Activated CD8-positive, alpha-beta memory T cell treated with anti-CD3 and anti-CD28 coated beads for 1 hour (primary cell): Measurements from ENCODE around the gene PDIA3.
"Not testable (repeated sequence)": the region's sequence is repeated elsewhere in the genome, so short reads cannot be mapped to it uniquely, and the experiment has no call there.

Experiments
- DNase-seq, 2 donors: peaks; one replicate each; pipeline ENCODE4 v3.0.0-alpha.2; 2020; ENCODE audit warnings: low read depth in 1 of 2; ENCODE audit errors: extremely low read depth in 1 of 2

PDIA3 gene

DNA sequence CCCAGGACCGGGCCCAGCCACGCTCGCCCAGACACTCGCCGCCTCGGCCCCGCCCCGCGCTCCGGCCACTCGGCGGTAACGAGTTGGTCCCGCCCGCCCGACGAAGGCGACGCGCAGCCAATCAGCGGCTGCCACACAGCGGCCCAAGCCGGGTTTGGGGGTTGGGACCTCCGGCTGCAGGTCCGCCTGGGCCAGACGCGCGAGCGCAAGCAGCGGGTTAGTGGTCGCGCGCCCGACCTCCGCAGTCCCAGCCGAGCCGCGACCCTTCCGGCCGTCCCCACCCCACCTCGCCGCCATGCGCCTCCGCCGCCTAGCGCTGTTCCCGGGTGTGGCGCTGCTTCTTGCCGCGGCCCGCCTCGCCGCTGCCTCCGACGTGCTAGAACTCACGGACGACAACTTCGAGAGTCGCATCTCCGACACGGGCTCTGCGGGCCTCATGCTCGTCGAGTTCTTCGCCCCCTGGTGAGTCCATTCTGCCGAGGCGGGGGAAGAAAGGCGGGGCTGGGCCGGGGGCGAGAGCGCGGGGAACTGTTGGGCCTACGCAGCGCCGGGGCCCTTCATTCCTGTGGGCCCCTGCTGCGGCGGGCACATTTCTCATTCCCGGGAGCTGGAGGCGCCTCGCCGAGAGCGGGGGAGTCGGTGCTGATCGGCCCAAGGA is at the start of gene PDIA3:
Gene PDIA3, plus strand, starts transcription at position 194 of the 658 bp plus-strand sequence. Its CDS starts 102 bp downstream, at position 296.
- DNase-seq: peak; percentile 55 to 77

DNA sequence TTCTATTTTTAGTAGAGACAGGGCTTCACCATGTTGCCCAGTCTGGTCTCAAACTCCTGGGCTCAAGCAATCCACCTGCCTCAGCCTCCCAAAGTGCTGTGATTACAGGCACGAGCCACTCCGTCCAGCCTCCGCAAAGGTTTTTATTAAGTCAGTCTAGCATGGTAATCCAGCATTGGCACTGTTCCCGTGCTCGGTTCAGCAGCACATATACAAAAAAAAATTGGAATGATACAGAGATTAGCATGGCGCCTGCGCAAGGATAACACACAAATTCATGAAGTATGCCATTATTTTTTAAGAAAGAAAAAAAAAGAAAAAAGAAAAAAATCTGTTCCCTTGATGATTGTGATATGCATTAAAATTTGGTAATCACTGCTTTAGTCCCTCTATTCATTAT is 44.1 kb upstream of the PDIA3 start:
- DNase-seq: no peak

DNA sequence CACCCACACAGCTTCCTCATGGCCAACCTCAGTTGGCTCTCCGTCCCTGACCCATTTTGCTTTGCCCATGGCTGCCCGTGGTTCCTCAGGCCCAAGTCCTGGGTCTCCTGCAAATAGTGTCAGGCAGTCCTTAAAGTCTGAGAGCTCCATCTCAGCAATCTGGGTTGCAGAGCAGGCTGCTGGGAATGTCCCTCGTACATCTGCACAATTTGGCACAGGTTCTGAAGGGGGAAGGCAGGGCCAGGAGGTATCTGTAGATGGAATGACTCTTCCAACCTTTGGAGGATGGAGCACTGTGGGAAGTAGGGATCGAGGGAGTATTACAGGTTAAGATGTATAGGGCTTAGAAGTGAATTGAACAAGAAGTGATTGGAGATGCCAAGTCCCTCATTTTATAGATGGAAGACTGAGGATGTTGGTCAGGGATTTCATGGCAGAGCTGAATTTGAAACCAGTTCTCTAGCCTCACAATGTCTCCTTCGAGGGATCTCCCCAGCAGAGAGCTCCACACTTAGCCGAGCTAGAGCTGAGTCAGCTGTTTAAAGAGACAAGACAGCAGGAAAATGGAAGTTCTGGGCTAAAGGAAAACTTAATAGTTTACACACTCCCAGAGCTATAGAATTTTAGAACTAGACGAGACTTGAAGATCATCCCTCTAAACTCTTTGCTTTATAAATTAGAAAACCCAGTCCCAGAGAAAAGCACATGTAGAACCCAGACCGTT is 43.4 kb upstream of the PDIA3 start:
- DNase-seq: no peak

DNA sequence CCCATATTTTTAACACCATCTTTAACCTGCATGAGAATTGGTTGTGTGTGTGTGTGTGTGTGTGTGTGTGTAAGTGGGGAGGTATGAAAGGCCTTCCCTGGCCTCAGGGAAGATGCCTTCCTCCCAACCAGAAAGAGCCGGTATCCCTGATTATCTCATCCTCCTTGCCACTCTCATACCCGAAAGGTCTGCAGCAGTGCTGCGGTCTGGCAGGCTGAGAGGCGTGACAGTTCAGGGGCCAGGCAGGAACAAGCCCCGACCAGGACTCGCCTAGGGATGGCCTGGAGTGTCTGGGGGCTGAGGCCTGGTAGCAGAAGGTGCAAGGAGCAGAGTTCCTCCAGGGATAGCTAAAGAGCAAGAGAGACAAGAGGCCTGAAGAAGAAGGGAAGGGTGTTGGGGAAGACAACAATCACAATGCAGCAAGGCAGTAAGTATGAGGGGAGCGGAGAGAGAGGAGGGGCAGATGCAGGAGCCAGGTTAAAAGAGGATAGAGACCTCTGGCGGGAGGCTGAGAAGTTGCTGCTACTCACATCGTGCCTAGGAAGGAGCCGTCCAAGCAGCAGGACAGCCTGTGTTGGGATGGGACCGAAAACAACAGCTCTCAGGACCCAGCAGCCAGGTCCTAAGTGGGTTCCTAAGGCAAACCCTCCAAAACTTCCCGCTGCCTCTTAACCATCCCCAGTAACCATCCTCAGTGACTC is 35.7 kb upstream of the PDIA3 start:
- DNase-seq: not testable (repeated sequence)

DNA sequence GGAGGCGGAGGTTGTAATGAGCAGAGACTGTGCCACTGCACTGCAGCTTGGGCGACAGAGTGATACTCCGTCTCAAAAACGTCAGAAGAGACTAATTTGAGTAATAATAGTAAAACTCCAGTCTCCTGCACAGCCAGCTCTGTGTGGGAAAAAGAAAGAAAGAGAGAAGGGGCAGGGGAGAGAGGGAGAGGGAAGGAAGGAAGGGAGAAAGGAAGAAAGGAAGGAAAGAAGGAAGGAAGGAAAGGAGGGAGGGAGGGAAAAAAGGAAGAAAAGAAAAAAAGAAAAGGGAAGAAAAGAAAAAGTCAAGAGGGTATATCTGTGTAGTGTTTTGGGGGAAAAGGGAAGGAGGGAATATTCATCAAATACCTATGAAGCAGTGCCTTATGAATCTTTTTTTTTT is 23.1 kb upstream of the PDIA3 start:
- DNase-seq: no peak

DNA sequence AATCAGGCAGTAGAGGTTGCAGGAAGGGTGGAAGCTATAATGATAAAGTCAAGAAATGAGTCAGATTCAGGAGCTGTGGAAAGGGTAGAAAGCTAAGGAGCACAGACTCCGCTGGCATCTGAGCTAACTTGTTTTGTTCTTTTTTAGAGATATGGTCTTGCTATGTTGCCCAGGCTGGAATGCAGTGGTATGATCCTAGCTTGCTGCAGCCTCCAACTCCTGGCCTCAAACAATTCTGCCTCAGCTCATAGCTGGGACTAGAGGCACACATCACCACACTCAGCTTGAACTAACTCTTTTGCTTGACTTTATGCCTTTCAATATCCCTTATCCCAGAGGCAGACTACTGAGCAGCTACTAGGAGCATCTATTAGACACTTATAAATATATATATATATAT is 19.9 kb upstream of the PDIA3 start:
- not testable (repeated sequence) for DNase-seq

DNA sequence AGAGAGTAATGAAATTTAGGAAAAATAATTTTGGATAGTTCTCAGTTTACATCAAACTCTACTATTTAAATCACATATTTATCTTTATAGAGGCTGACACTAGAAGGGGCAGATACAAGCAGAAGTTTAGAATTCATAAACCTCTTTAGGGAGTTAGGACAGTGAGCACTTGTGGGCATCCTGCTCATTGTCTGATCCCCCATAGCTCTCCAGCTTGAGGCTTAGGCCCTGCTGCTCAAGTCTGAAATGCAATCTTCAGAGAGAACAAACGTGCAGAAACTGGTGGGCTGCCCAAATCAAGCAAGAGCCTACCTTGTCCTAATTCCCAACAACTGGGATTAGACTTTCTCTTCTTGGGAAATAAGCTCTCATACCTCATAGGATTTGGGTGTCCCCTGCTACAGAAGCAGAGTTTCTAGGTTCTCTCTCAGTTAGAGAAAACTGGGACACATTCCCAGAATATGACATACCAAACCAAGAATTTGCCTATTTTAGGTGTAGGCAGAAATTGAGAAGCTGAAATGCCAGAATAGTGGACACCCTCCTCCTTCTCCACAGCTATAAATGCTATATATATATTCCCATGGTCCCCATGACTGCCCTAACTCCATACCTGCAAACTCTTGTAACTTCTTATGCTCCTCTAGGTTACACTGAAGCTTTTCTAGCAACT is 18.0 kb upstream of the PDIA3 start:
- not testable (repeated sequence) for DNase-seq

DNA sequence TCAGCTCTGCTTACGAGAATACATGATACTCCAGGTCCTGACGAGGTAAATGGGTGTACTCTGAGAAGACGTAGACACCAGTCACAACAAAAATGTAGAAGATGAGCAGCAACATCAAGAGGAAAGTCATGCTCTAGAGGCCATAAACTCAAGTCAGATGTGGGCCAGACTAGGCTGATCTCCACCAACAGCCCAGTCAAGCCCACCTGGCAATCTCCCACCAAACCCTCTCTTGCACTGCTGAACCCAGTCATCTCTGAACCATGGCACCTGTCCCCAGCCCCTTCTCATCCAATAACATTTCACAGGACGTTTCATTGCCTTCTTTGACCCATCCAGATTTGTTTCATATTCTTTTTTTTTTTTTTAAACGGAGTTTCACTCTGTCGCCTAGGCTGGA is 10.8 kb upstream of the PDIA3 start:
- DNase-seq: no peak

DNA sequence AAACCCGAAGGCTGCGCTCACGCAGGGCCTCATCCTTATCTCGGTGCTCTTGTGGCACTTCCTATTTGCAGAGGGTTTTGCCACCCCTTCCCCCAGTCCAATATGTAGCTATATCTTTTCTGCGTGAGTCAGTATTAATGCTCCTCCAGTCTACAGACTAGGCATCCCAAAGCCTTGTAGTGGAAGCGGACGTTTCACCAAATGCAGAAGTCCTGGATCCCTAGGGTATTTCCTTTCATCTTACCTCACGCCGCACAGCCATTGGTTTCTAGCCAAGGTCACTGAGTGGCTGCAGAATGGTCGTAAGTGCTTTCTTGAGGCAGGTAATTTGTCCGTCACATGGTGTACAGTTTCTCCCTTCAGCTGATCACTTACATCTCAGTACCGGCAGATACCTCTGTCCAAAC is 668 bp downstream of the PDIA3 start:
- DNase-seq: not testable (repeated sequence)

DNA sequence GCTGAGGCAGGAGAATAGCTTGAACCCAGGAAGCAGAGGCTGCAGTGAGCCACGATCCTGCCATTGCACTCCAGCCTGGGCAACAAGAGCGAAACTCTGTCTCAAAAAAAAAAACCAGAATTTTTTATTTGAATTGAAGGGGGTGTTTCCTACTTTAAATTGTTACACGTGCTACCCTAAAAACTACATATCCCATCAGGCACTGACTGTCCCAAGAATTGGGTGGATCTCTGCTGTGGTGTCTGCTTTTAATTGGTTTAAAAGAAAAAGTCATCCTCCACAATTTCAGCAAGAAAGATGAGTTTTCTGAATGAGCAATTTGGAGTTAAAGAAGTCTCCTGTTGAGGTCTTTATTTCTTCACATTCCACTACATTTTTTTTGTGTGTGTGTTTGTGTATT is 2.1 kb downstream of the PDIA3 start:
- DNase-seq: no peak

DNA sequence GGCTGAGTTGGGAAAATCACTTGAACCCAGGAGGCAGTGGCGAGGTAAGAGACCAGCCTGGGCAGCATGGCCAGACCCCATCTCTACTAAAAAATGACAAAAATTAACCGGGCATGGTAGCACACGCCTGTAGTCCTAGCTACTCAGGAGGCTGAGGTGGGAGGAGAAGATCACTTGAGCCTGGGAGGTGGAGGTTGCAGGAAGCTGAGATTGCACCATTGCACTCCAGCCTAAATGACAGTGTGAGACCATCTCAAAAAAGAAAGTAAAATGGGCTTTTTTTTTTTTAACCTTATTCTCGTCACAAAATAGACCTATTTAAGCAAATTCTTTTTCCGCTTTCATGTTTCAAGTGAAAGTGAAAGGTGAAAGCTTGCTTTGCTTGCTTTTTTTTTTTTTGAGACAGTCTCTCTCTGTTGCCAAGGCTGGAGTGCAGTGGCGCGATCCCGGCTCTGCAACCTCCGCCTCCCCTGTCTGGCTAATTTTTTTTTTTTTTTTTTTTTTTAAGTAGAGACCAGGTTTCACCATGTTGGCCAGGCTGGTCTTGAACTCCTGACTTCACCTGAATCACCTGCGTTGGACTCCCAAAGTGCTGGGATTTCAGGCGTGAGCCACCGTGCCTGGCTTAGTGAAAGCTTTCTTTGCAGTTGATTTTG is 3.6 kb downstream of the PDIA3 start:
- DNase-seq: no peak

DNA sequence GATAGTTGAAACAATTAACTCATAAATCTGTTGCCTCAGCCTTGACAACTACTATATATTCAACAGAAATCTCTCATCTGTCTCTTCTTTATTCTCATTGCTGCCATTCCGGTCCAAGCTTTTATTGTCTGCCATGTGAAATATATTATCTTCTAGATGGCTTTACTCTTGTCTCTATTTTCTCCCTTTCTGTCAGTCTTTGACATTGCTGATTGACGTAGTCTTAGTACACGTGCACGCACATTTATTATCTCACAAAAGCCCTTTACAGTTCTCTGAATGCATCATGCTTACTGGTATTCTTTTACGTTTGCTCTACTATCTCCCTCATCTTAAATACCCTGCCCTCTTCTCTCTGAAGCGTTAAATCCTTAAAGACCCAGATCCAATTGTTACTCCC is 5.6 kb downstream of the PDIA3 start:
- no peak for DNase-seq

DNA sequence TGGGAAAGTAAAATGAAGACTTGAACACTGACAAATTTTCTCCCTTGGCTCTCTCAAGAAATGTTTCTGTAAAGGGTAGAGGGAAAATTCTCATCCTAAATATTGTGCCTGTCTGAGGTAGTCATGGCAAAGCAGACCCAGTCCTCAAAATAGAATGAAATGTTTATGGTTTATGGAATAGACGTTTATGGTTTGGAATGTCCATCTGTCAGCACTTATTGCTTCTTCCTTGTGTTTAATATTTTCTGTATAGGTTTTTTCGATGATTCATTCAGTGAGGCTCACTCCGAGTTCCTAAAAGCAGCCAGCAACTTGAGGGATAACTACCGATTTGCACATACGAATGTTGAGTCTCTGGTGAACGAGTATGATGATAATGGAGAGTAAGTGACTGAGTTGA is 16.6 kb downstream of the PDIA3 start:
- no peak for DNase-seq

DNA sequence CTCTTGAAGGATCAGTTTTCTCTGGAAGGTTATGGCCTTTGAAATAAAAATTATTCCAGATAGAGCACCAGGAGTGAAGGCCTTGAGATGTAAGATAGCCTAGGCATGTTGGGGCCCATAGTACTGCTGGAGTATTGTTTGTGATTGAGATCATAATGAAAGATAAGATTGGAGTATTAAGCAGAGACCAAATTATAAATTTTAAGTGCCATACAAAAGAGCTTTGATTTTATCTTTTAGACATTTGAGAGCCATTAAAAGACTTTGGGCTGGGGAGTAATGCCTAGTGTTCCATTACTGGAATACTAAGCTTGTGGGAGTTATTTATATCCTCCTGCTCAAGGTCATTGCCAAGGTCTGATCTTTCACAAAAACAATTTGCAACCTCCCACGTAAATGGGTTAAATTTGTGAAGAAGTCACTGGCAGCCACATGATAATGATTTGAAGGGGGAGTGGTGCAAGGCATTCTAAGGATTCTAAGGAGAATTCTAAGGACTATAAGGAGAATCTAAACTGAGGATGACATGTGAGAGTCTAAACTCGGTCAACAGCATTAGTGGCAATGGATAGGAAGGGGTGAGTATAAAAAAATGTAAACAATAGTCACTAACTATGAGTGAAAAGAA is 17.7 kb downstream of the PDIA3 start:
- DNase-seq: no peak

DNA sequence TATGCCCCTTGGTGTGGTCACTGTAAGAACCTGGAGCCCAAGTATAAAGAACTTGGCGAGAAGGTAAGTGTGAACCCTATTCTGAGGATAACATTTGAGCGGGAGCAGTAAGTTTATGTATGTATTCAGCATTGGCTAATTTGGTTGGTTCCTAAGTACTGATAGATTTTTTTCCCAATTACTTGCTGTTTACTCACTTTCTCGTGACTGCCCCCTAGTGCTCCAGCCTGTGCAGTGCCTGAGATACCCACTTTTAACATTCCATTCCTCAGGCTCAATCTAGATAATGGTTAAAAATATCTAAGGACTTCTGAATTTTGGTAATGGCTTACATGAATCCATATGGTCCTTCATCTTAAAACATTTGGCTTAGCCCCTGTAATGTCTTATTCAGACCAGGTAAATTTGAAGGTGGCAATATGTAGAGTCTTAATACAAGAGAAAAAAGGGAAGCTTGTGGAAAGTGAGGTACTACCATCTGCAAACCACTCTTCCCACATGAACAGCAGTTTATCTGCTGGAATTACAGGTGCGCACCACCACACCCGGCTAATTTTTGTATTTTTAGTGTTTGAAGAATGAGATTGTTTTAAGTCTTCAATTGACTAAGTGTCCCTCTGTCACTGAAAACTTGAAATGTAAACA is 23.5 kb downstream of the PDIA3 start:
- DNase-seq: peak in 1 of 2 donors; percentile 46

DNA sequence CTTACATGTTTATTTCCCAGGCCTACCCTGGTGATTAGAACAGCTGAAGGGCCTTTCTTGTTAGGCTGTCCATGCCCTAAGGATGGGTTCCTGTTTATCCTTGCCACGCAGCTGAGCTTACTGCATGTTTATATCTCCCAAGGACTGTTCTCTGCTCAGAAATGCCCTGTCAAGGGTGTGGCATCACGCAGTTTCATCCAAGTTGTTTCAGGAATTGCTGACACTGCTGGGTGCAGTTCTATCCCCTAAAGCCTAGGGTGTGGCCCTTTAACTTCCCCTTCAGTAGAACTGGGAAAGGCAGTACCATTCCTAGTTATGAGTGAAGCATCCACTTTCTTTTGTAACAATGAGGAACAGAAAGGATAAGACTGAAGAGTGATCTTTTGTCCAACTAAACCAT is 25.6 kb downstream of the PDIA3 start:
- DNase-seq: no peak

DNA sequence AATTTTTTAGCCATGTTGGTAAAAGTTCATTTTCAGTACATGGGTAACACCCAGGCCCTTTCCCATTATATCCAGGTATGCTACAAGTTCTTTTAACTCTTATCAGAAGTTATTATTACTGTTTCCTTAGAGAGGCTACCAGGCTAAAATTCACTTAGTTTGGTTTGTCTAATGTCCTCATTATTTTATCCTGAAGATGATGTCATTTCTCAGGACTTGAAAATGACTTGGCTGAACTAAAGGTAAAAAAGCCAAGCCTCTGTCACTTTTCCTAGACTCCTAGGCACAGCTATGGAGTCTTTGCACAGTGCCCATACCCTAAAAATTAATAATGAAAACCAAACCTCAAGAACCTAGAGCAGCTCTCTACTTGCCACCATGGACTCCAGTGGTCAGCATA is 26.4 kb downstream of the PDIA3 start:
- no peak for DNase-seq

DNA sequence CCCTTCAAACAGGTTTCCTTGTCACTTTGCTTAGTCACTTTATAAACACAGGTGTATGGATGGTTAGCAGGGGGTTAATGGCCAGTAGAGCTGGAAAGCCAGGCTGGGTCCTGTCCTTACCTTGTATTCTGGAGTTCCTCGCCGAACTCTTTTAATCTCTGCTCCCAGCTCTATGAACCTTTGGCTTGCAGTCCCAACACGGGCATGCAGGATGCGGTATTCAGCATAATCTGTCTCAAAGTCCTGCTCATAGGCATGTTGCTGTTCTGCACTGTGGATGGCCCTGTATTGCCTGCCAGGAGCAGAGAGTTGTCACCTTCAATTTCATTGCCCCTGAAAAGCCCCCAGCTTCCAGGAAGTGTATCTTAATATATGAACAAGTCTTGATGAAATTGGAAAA is 27.8 kb downstream of the PDIA3 start:
- DNase-seq: no peak

DNA sequence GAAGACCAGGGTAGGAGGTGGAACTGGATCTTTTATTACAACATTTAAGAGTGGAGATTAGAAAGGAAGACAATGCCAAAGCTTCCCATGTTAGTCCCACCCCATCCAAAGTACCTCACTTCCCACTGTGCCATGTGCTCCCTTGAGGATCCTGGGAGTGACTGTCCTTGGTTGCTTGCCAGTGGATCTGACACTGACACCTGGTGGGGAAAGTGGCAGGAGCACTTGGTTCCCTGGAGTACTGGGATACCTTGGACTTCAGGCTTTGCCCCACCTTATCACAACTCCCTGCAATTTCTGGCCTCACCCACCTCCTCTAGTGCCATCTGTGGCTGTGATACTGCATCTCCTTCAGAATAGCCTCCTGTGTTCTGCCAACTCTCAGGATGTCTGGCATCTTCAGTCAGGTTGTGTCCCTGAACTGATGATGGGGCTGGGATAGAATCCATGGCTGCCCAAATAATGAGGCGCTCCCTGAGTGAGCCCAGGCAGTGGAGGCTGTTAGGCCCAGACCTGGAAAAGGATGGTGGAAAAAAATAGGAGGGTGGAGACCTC is 29.2 kb downstream of the PDIA3 start:
- no peak for DNase-seq
